Measurements from ENCODE around the gene E2F6. TPM values are rescaled to one million over a fixed set of nuclear protein-coding genes. Genes with fewer than 3 reads are reported as not detected.

The E2F6 gene
- total RNA-seq, 1 experiment from 2014 or later = 21.8 TPM

DNA sequence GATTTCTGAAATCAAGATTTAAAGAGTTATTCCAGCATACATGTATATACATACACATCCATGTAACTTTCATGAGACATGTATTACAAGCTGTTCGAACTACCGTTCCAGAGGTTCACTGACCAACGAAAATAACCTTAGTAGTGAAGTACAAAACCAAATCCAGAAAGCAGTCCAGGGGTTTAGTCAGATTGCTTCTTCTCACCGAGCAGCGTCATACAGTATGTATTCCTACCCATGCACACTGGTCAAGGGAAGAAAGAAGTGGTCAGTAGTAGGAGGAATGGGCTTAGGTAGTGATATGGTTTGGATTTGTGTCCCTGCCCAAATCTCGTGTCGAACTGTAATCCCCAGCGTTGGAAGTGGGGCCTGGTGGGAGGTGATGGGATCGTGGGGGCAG, 45.3 kb downstream of the E2F6 start:
- no CpG with 5 or more reads among the region's 9 CpGs for WGBS (ENCODE audit: extremely low coverage, insufficient read length, low lambda C conversion rate)
- Histone ChIP-seq H2AK5ac (ENCODE audit: insufficient read length, low read length) (no peak overlapping the region), H3K4me1 (ENCODE audit: insufficient read depth, low read length) (no peaks in the 10 kb centered on the region), H4K5ac (ENCODE audit: insufficient read length, low read depth, low read length) (no peak overlapping the region), H3K23me2 (ENCODE audit: insufficient read length, low read depth, low read length, poor library complexity, severe bottlenecking) (no peaks in the 10 kb centered on the region), H3K9ac (ENCODE audit: extremely low read depth, insufficient read length, low read length) (no peak overlapping the region), H3K18ac (ENCODE audit: insufficient read length, low read depth, low read length) (no peak overlapping the region), H3K27ac (ENCODE audit: insufficient read length, low read depth, low read length) (no peak overlapping the region), H2BK12ac (ENCODE audit: insufficient read length, low read depth, low read length) (no peak overlapping the region), H3K79me2 (ENCODE audit: insufficient read depth, low read length) (no peaks in the 10 kb centered on the region), H3K27me3 (ENCODE audit: insufficient read depth, low read length) (no peaks in the 10 kb centered on the region), H3K56ac (ENCODE audit: insufficient read length, low read depth, low read length) (no peak overlapping the region), H2BK120ac (ENCODE audit: low read depth, low read length, poor library complexity, severe bottlenecking) (no peak overlapping the region), H3T11ph (ENCODE audit: low read length) (no peak overlapping the region), H4K8ac (replicated peaks; ENCODE audit: insufficient read length, low read depth, low read length) (no peak overlapping the region), H3K79me1 (ENCODE audit: insufficient read depth, low read depth, low read length, poor library complexity, severe bottlenecking) (no peaks in the 10 kb centered on the region), H2BK20ac (ENCODE audit: low read depth, low read length, poor library complexity, severe bottlenecking) (no peak overlapping the region), H4K20me1 (ENCODE audit: control insufficient read depth, insufficient read depth, insufficient read length) (no peaks in the 10 kb centered on the region), H3K14ac (ENCODE audit: insufficient read depth, low read length) (no peak overlapping the region), H3K9me3 (ENCODE audit: control insufficient read depth, low read depth, low read length) (peaks cover 19% of the 10 kb centered on the region), H2BK5ac (ENCODE audit: insufficient read length, low read length) (no peak overlapping the region), H2BK15ac (ENCODE audit: low read depth, low read length) (no peak overlapping the region), H3K23ac (ENCODE audit: insufficient read length, low read depth, low read length) (no peak overlapping the region), H3K4ac (ENCODE audit: low read depth, low read length) (no peak overlapping the region), H3K4me2 (ENCODE audit: insufficient read depth, insufficient read length, low read length) (no peak overlapping the region), H2AFZ (ENCODE audit: low read length) (no peak overlapping the region), H4K91ac (ENCODE audit: insufficient read length, low read depth, low read length) (no peak overlapping the region)
- H3K4me1 Mint-ChIP-seq = no peaks in the 10 kb centered on the region
- TF ChIP-seq, protein P1, sequence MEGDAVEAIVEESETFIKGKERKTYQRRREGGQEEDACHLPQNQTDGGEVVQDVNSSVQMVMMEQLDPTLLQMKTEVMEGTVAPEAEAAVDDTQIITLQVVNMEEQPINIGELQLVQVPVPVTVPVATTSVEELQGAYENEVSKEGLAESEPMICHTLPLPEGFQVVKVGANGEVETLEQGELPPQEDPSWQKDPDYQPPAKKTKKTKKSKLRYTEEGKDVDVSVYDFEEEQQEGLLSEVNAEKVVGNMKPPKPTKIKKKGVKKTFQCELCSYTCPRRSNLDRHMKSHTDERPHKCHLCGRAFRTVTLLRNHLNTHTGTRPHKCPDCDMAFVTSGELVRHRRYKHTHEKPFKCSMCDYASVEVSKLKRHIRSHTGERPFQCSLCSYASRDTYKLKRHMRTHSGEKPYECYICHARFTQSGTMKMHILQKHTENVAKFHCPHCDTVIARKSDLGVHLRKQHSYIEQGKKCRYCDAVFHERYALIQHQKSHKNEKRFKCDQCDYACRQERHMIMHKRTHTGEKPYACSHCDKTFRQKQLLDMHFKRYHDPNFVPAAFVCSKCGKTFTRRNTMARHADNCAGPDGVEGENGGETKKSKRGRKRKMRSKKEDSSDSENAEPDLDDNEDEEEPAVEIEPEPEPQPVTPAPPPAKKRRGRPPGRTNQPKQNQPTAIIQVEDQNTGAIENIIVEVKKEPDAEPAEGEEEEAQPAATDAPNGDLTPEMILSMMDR (conservative IDR thresholded peaks at IDR 0.05) = no peak
- H3K36me3 Mint-ChIP-seq (ENCODE audit: insufficient read depth in 1 of 3, low read depth in 3 of 3) = peaks cover 13 to 22% (median 15%) of the 10 kb centered on the region in 3 experiments
- no peak overlapping the region for H3K4me3 Mint-ChIP-seq
- DNase-seq = no peak
- peaks cover 25 to 28% of the 10 kb centered on the region in 2 experiments for H3K9me3 Mint-ChIP-seq
- H3K27ac Mint-ChIP-seq = no peak overlapping the region
- H3K27me3 Mint-ChIP-seq (ENCODE audit: low read depth) = no peaks in the 10 kb centered on the region

All from H9 (cell line).